Mesendoderm (in vitro differentiated cells): Measurements from ENCODE around the gene SYT17.

Experiments used
- DNase-seq: peaks from one replicate; pipeline ENCODE4 v3.0.0; 2013
- H2AK5ac ChIP-seq: 2 replicates; pipeline ENCODE4 v1.6.1; 2013; ENCODE audit warnings: low read length, inconsistent platforms
- H2BK120ac ChIP-seq: 2 replicates; pipeline ENCODE4 v1.6.1; 2013; ENCODE audit warnings: low read depth, mild to moderate bottlenecking, low read length, moderate library complexity, mixed read lengths
- H2BK15ac ChIP-seq: replicated peaks from 2 replicates; pipeline ENCODE4 v1.6.1; 2013; ENCODE audit warnings: low read depth, mild to moderate bottlenecking, moderate library complexity
- H2BK5ac ChIP-seq: 2 replicates; pipeline ENCODE4 v1.6.1; 2013; ENCODE audit warnings: low read length, inconsistent platforms
- H3K18ac ChIP-seq: 2 replicates; pipeline ENCODE4 v1.6.1; 2013; ENCODE audit warnings: mild to moderate bottlenecking, low read length, mixed read lengths
- H3K23ac ChIP-seq: one replicate; pipeline ENCODE4 v1.6.1; 2013; ENCODE audit warnings: low read length
- H3K27ac ChIP-seq: 2 replicates; pipeline ENCODE4 v1.5.1; 2013; ENCODE audit warnings: low read depth, mild to moderate bottlenecking, inconsistent platforms, low read length, moderate library complexity
- H3K27me3 ChIP-seq: 2 replicates; pipeline ENCODE4 v1.6.1; 2013; ENCODE audit warnings: low read length, control low read depth, mild to moderate bottlenecking, inconsistent platforms; ENCODE audit not compliant: insufficient read depth, poor library complexity
- H3K36me3 ChIP-seq: 2 replicates; pipeline ENCODE4 v1.6.1; 2013; ENCODE audit warnings: low read length, inconsistent platforms; ENCODE audit not compliant: control insufficient read depth, insufficient read depth
- H3K4ac ChIP-seq: one replicate; pipeline ENCODE4 v1.6.1; 2013; ENCODE audit warnings: low read depth, mild to moderate bottlenecking, low read length, moderate library complexity
- H3K4me1 ChIP-seq: 2 replicates; pipeline ENCODE4 v1.6.1; 2013; ENCODE audit warnings: low read depth, low read length, inconsistent platforms; ENCODE audit not compliant: control insufficient read depth
- H3K4me2 ChIP-seq: 2 replicates; pipeline ENCODE4 v1.6.1; 2013; ENCODE audit warnings: low read length
- H3K4me3 ChIP-seq: 2 replicates; pipeline ENCODE4 v1.5.1; 2013; ENCODE audit warnings: mild to moderate bottlenecking, low read length
- H3K56ac ChIP-seq: one replicate; pipeline ENCODE4 v1.6.1; 2013; ENCODE audit warnings: low read length
- H3K79me1 ChIP-seq: 2 replicates; pipeline ENCODE4 v1.6.1; 2013; ENCODE audit warnings: low read length, inconsistent platforms
- H3K79me2 ChIP-seq: 2 replicates; pipeline ENCODE4 v1.6.1; 2013; ENCODE audit warnings: mild to moderate bottlenecking, low read length; ENCODE audit not compliant: control insufficient read depth, insufficient read depth
- H3K9ac ChIP-seq: 2 replicates; pipeline ENCODE4 v1.6.1; 2013; ENCODE audit warnings: low read length, inconsistent platforms
- H4K5ac ChIP-seq: one replicate; pipeline ENCODE4 v1.6.1; 2013; ENCODE audit warnings: low read length
- H4K8ac ChIP-seq: one replicate; pipeline ENCODE4 v1.6.1; 2013; ENCODE audit warnings: low read depth, mild to moderate bottlenecking, control low read depth, low read length, moderate library complexity
- WGBS: extraction: QIAGEN DNeasy Blood & Tissue Kit; methylation state at CpG from one replicate; pipeline ENCODE4 v1.1.7; 2013; ENCODE audit warnings: low lambda C conversion rate, missing lambda C conversion rate; ENCODE audit not compliant: insufficient coverage; ENCODE audit errors: extremely low coverage; 5-methylcytosine and 5-hydroxymethylcytosine counted together

Gene SYT17

DNA sequence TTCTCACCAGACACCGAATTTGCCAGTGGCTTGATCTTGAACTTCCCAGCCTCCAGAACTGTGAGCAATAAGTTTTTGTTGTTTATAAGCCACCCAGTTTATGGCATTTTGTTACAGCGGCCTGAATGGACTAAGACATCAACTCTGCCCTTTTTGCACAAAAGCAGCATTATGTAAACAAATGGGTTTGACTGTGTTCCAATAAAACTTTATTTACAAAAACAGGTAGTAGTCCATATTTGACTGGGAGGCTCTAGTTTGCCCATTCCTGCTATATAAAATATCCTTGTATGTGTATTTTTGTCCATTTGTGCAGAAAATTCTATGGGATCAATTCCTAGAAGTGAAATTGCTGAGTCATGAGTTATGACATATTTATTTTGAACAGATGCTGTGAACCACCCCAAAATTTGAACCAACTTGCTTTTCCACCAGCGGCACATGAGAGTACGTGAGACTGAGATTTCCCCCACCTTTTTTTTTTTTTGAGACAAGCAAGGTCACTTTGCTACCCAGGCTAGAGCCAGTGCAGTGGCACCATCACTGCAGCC, 96.2 kb downstream of the SYT17 start:
- Histone ChIP-seq H2BK120ac (no peak overlapping the region), H3K4ac (no peak overlapping the region), H3K4me3 (no peak overlapping the region), H3K9ac (no peak overlapping the region), H3K79me1 (no peaks in the 10 kb centered on the region), H3K56ac (no peak overlapping the region), H3K18ac (no peak overlapping the region), H2BK15ac (no peak overlapping the region), H3K79me2 (no peaks in the 10 kb centered on the region), H3K4me1 (no peaks in the 10 kb centered on the region), H3K27me3 (no peaks in the 10 kb centered on the region), H2BK5ac (no peak overlapping the region), H3K23ac (no peak overlapping the region), H3K27ac (no peak overlapping the region), H2AK5ac (no peak overlapping the region), H3K36me3 (no peaks in the 10 kb centered on the region), H4K5ac (no peak overlapping the region), H4K8ac (no peak overlapping the region), H3K4me2 (no peak overlapping the region)
- no CpG with 5 or more reads among the region's 4 CpGs for WGBS
- DNase-seq, result no peak

DNA sequence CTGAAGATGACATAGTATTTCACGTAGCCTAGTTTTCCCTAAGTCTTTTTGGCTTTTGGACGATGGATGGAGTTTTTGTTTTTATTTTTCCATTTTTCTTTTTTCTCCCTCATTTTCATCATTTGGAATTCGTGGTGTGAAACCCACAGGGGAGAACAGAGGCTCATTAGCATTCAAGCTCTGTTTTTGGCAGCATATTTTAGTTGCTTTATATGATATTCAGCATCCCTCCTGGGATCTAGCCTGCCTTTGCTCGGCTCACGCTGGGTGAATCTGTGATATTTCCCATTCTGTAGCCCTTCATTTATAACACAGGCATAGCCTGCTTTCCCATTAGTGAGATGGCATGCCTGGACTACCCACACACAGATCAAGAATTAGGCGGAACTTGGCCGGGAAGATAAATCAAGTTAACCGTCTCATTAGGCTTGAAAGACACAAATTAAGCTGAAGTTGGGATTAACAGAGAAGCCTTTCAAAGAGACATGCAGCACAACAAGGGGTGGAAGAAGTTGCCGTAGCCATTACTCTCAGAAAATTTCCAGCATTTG, 97.4 kb downstream of the SYT17 start:
- WGBS, result no CpG with 5 or more reads among the region's 9 CpGs
- Histone ChIP-seq H2AK5ac (no peak overlapping the region), H2BK120ac (no peak overlapping the region), H3K27ac (no peak overlapping the region), H3K4me1 (no peaks in the 10 kb centered on the region), H3K4me2 (no peak overlapping the region), H3K79me2 (no peaks in the 10 kb centered on the region), H3K23ac (no peak overlapping the region), H3K4ac (no peak overlapping the region), H3K9ac (no peak overlapping the region), H3K18ac (no peak overlapping the region), H3K36me3 (no peaks in the 10 kb centered on the region), H3K79me1 (no peaks in the 10 kb centered on the region), H4K8ac (no peak overlapping the region), H2BK15ac (no peak overlapping the region), H3K56ac (no peak overlapping the region), H4K5ac (no peak overlapping the region), H2BK5ac (no peak overlapping the region), H3K4me3 (no peak overlapping the region), H3K27me3 (no peaks in the 10 kb centered on the region)
- DNase-seq, result no peak

DNA sequence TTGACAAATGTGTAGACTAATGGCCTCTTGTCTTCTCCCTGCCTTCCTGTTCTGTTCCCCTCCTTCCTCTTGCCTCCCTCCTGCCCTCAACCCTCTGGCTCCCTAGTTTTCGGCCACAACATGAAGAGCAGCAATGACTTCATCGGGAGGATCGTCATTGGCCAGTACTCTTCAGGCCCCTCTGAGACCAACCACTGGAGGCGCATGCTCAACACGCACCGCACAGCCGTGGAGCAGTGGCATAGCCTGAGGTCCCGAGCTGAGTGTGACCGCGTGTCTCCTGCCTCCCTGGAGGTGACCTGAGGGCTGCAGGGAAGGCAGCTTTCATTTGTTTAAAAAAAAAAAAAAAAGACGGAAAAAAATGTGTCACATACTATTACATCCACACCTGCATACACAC, 98.7 kb downstream of the SYT17 start:
- H4K8ac ChIP-seq, result no peak overlapping the region
- H3K4ac ChIP-seq, result no peak overlapping the region
- no peak for DNase-seq
- H2BK15ac ChIP-seq, result no peak overlapping the region
- H2BK5ac ChIP-seq, result no peak overlapping the region
- WGBS, result no CpG with 5 or more reads among the region's 11 CpGs
- no peak overlapping the region for H3K23ac ChIP-seq
- H3K56ac ChIP-seq, result no peak overlapping the region
- H2AK5ac ChIP-seq, result no peak overlapping the region
- no peak overlapping the region for H3K18ac ChIP-seq
- H3K4me3 ChIP-seq, result no peak overlapping the region
- no peak overlapping the region for H3K27ac ChIP-seq
- H3K79me1 ChIP-seq, result no peaks in the 10 kb centered on the region
- H3K4me1 ChIP-seq, result no peaks in the 10 kb centered on the region
- no peak overlapping the region for H2BK120ac ChIP-seq
- no peaks in the 10 kb centered on the region for H3K27me3 ChIP-seq
- H3K79me2 ChIP-seq, result no peaks in the 10 kb centered on the region
- no peak overlapping the region for H3K4me2 ChIP-seq
- no peaks in the 10 kb centered on the region for H3K36me3 ChIP-seq
- no peak overlapping the region for H4K5ac ChIP-seq
- no peak overlapping the region for H3K9ac ChIP-seq

DNA sequence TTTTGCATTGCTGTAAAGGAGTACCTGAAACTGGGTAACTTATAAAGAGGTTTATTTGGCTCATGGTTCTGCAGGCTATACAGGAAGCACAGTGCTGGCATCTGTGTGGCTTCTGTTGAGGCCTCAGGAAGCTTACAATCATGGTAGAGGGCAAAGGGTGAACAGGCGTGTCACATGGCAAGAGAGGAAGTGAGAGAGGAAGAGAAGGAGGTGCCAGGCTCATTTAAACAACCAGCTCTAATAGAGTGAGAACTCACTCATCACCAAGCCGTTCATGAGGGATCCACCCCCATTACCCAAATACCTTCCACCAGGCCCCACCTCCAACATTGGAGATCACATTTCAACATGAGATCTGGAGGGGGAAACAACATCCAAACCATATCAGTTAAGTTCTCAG, 101.1 kb downstream of the SYT17 start:
- Histone ChIP-seq H3K4ac (no peak overlapping the region), H3K4me2 (no peak overlapping the region), H3K23ac (no peak overlapping the region), H3K4me1 (no peaks in the 10 kb centered on the region), H3K18ac (no peak overlapping the region), H4K8ac (no peak overlapping the region), H2BK5ac (no peak overlapping the region), H3K79me2 (no peaks in the 10 kb centered on the region), H2BK15ac (no peak overlapping the region), H2AK5ac (no peak overlapping the region), H4K5ac (no peak overlapping the region), H3K36me3 (no peaks in the 10 kb centered on the region), H3K56ac (no peak overlapping the region), H2BK120ac (no peak overlapping the region), H3K79me1 (no peaks in the 10 kb centered on the region), H3K27me3 (no peaks in the 10 kb centered on the region), H3K4me3 (no peak overlapping the region), H3K27ac (no peak overlapping the region), H3K9ac (no peak overlapping the region)
- WGBS, result no CpG with 5 or more reads among the region's 2 CpGs
- DNase-seq, result no peak

DNA sequence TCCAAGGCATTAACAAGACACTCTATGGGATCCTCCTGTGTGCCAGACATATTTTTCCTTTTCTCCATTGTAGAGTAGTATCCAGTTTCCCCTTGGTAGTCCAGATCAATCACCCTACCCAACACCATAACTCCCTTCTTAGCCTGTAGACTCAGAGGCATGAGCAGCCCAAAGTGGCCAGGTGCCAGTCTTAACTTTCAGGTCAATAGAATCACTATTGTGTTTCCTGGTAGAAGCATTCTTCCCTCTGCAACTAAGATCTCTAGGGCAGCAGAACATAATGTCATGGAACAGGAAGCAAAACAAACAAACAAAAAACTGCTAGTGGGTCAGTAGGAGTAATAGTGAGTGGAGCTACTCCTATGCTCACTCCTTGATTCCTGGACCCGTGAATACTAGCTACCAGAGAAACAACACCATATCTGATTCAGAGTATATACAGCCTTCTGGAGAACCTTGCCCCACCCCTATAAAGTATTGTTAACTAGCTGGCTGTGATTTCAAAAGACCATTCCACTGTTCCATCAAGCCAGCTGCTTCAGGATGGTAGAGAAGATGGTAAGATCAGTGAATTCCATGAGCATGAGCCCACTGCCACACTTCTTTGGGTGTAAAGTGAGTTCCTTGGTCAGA, 106.2 kb downstream of the SYT17 start:
- H3K27me3 ChIP-seq, result no peaks in the 10 kb centered on the region
- no peak overlapping the region for H3K4me3 ChIP-seq
- H2BK15ac ChIP-seq, result no peak overlapping the region
- H3K4ac ChIP-seq, result no peak overlapping the region
- no peak overlapping the region for H3K4me2 ChIP-seq
- H3K27ac ChIP-seq, result no peak overlapping the region
- no peak overlapping the region for H2BK5ac ChIP-seq
- H3K18ac ChIP-seq, result no peak overlapping the region
- no peak overlapping the region for H4K8ac ChIP-seq
- no CpG with 5 or more reads among the region's 1 CpG for WGBS
- no peaks in the 10 kb centered on the region for H3K79me1 ChIP-seq
- H3K4me1 ChIP-seq, result no peaks in the 10 kb centered on the region
- H3K79me2 ChIP-seq, result no peaks in the 10 kb centered on the region
- H3K36me3 ChIP-seq, result no peaks in the 10 kb centered on the region
- no peak overlapping the region for H2BK120ac ChIP-seq
- no peak for DNase-seq
- no peak overlapping the region for H3K56ac ChIP-seq
- no peak overlapping the region for H4K5ac ChIP-seq
- no peak overlapping the region for H3K23ac ChIP-seq
- H3K9ac ChIP-seq, result no peak overlapping the region
- H2AK5ac ChIP-seq, result no peak overlapping the region

DNA sequence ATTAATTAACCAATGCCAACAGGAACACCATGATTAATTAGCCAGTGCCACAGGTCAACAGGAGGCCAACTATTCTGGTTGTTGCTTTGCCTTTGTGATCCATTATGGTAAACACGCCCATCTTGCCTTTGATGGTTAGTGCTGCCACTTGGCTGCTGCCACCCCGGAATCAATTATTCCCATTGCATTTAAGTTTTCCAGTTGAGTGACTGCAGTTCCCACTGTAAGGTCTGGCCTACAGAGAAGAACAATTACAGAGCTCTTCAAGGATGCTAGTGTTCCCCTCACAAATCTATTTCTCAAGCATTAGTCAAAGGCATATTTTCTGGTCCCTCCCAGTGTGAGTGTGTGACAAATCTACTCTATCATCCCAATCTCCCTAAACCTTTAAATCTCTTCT, 110.4 kb downstream of the SYT17 start:
- Histone ChIP-seq H2BK15ac (no peak overlapping the region), H2BK5ac (no peak overlapping the region)
- DNase-seq, result no peak

More for the DNA sequence above, 110.4 kb downstream of the SYT17 start:
- no peak overlapping the region for H3K18ac ChIP-seq
- H3K79me2 ChIP-seq, result no peaks in the 10 kb centered on the region
- H3K23ac ChIP-seq, result no peak overlapping the region
- H3K4me3 ChIP-seq, result no peak overlapping the region
- H3K4me1 ChIP-seq, result no peaks in the 10 kb centered on the region
- H3K27me3 ChIP-seq, result no peaks in the 10 kb centered on the region
- WGBS, result no CpG with 5 or more reads among the region's 2 CpGs
- no peak overlapping the region for H2BK120ac ChIP-seq
- no peak overlapping the region for H4K5ac ChIP-seq
- H3K56ac ChIP-seq, result no peak overlapping the region
- H3K79me1 ChIP-seq, result no peaks in the 10 kb centered on the region
- no peak overlapping the region for H3K9ac ChIP-seq
- no peak overlapping the region for H3K4me2 ChIP-seq
- no peak overlapping the region for H3K4ac ChIP-seq
- no peak overlapping the region for H4K8ac ChIP-seq
- H3K36me3 ChIP-seq, result no peaks in the 10 kb centered on the region
- no peak overlapping the region for H3K27ac ChIP-seq
- no peak overlapping the region for H2AK5ac ChIP-seq
